Nephron (organoid): ENCODE measurements around the gene GBE1.

ENCODE experiments used
- H3K27ac Mint-ChIP-seq, 3 experiments: 2 replicates each; pipeline ENCODE4 v1.8.0; 2020; ENCODE audit warnings: mixed read lengths in 3 of 3, mild to moderate bottlenecking in 2 of 3, moderate library complexity in 1 of 3
- H3K27me3 Mint-ChIP-seq: 2 replicates; pipeline ENCODE4 v1.8.0; 2021; ENCODE audit warnings: low read depth, mild to moderate bottlenecking, moderate library complexity, mixed read lengths
- H3K36me3 Mint-ChIP-seq: 2 replicates; pipeline ENCODE4 v1.8.0; 2020; ENCODE audit warnings: low read depth, mixed read lengths
- H3K4me1 Mint-ChIP-seq: 2 replicates; pipeline ENCODE4 v1.8.0; 2020; ENCODE audit warnings: mixed read lengths
- H3K4me3 Mint-ChIP-seq, 3 experiments: 2 replicates each; pipeline ENCODE4 v1.8.0; 2020; ENCODE audit warnings: mild to moderate bottlenecking in 3 of 3, mixed read lengths in 3 of 3, moderate library complexity in 2 of 3
- H3K9me3 Mint-ChIP-seq: 2 replicates; pipeline ENCODE4 v1.8.0; 2020; ENCODE audit warnings: mixed read lengths
- TF ChIP-seq, protein P1 (sequence below), 3 experiments: fragments of 200-600 bp; sonication (generic); IDR thresholded peaks; one replicate each; pipeline ENCODE4 v1.5.0; 2021; ENCODE audit warnings: antibody characterized with exemption in 3 of 3; ENCODE audit not compliant: unreplicated experiment in 3 of 3

GBE1 gene

DNA sequence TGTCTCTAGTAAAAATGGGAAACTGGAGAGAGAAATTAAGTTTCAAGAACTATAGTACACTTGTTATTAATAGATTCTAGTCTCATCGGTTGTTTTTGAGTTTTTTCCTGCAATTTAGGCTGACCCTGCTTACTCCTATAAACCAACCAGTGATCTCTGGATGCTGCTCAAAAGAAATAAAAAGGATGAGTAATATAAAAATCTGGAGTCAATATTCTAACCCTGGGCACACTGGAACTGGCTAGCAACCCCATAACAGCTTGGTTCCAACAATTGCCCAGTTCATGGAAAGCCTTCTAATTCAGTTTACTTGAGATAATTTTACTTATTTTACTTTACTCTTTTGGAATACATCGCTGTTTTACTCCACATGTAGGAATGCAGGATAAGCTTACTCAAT lies 211.6 kb downstream of the GBE1 start:
- H3K27me3 Mint-ChIP-seq: no peaks in the 10 kb centered on the region
- H3K9me3 Mint-ChIP-seq: peaks cover 15% of the 10 kb centered on the region
- peaks cover 22% of the 10 kb centered on the region for H3K36me3 Mint-ChIP-seq
- H3K4me3 Mint-ChIP-seq: no peak overlapping the region
- no peak overlapping the region for H3K27ac Mint-ChIP-seq
- TF ChIP-seq, protein P1, sequence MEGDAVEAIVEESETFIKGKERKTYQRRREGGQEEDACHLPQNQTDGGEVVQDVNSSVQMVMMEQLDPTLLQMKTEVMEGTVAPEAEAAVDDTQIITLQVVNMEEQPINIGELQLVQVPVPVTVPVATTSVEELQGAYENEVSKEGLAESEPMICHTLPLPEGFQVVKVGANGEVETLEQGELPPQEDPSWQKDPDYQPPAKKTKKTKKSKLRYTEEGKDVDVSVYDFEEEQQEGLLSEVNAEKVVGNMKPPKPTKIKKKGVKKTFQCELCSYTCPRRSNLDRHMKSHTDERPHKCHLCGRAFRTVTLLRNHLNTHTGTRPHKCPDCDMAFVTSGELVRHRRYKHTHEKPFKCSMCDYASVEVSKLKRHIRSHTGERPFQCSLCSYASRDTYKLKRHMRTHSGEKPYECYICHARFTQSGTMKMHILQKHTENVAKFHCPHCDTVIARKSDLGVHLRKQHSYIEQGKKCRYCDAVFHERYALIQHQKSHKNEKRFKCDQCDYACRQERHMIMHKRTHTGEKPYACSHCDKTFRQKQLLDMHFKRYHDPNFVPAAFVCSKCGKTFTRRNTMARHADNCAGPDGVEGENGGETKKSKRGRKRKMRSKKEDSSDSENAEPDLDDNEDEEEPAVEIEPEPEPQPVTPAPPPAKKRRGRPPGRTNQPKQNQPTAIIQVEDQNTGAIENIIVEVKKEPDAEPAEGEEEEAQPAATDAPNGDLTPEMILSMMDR (IDR thresholded peaks at IDR 0.05; ENCODE audit: unreplicated experiment in 3 of 3): no peak
- peaks cover 3% of the 10 kb centered on the region for H3K4me1 Mint-ChIP-seq

DNA sequence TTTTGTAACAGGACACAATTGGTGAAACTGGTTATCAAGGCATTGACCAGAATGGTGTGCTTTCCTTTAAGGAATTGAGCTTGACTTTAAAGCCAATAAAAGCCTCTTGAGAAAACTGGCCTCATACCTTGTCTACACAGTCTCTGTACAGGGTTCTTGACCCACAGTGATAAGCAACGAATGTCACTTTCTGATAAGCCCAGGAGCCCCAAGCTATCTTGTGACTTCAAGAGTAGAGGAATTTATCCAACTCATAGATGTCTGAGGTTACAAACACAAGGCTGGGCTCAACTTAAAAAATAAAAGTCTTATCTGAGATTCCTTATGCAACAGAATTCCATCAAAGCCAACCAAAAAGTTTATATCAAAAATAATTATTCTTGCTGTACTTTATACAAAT lies 212.1 kb downstream of the GBE1 start:
- no peaks in the 10 kb centered on the region for H3K4me1 Mint-ChIP-seq
- H3K9me3 Mint-ChIP-seq: peaks cover 15% of the 10 kb centered on the region
- TF ChIP-seq, protein P1 (IDR thresholded peaks at IDR 0.05; ENCODE audit: unreplicated experiment in 3 of 3): no peak
- no peaks in the 10 kb centered on the region for H3K27me3 Mint-ChIP-seq
- no peak overlapping the region for H3K27ac Mint-ChIP-seq
- H3K36me3 Mint-ChIP-seq: peaks cover 22% of the 10 kb centered on the region
- no peak overlapping the region for H3K4me3 Mint-ChIP-seq

DNA sequence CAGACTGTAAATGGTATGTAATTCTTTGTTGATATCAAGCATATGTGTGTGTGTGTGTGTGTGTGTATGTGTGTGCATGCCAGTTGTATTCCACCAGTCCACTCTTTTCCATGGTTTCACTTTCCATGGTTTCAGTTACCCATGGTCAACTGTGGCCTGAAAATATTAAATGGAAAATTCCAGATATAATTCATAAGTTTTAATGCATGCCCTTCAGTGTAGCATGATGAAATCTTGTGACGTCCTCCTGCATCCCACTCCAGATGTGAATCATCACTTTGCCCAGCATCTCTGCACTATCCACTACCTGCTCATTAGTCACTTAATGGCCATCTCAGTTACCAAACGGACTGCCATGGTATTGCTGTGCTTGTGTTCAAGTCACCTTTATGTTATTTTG lies 215.9 kb downstream of the GBE1 start:
- H3K4me1 Mint-ChIP-seq: no peaks in the 10 kb centered on the region
- H3K27ac Mint-ChIP-seq: no peak overlapping the region
- H3K9me3 Mint-ChIP-seq: peaks cover 13% of the 10 kb centered on the region
- H3K27me3 Mint-ChIP-seq: no peaks in the 10 kb centered on the region
- TF ChIP-seq, protein P1 (IDR thresholded peaks at IDR 0.05; ENCODE audit: unreplicated experiment in 3 of 3): no peak
- H3K36me3 Mint-ChIP-seq: peaks cover 19% of the 10 kb centered on the region
- no peak overlapping the region for H3K4me3 Mint-ChIP-seq

DNA sequence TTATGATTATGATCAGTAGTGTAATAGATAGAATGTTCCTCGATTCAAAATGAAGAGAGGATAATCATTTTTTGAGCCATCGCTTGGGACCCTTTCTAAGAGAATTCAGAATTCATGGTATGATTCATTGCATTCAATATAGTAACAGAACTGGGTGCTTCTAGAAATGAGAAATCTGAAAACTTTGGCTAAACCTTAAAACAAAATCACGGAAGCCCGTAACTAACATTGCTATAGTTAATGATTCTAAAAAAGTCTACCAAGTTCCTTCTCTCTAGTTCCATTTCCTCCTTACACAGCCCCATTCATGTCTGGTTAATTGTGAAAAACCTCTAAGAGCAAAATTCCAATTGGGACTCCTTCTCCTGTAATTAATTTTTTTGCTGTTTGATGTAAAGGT lies 217.1 kb downstream of the GBE1 start:
- Mint-ChIP-seq H3K9me3 (peaks cover 7% of the 10 kb centered on the region), H3K27me3 (no peaks in the 10 kb centered on the region), H3K27ac (no peak overlapping the region), H3K4me1 (no peaks in the 10 kb centered on the region), H3K36me3 (peaks cover 14% of the 10 kb centered on the region), H3K4me3 (no peak overlapping the region)
- TF ChIP-seq, protein P1 (IDR thresholded peaks at IDR 0.05; ENCODE audit: unreplicated experiment in 3 of 3): no peak

DNA sequence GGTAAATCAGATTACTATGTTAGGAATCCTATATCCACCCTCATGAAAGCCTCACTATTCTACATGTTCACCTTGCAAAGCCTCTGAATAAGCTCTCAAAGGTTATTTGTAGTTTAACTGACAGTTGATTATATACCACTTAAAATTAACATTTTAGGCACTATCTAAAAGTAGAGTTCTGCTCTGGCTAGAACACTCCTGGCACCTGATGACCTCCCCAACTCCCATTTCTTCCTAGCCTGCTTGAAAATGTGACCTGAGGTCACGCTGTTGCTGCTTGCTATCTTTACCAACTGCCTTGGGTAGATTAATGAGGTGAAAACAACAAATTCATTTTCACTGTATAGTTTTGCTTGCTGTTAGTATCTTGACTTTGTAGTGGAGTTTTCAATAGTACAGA lies 220.7 kb downstream of the GBE1 start:
- no peak overlapping the region for H3K4me3 Mint-ChIP-seq
- H3K27ac Mint-ChIP-seq: no peak overlapping the region
- no peaks in the 10 kb centered on the region for H3K27me3 Mint-ChIP-seq
- TF ChIP-seq, protein P1 (IDR thresholded peaks at IDR 0.05; ENCODE audit: unreplicated experiment in 3 of 3): no peak
- no peaks in the 10 kb centered on the region for H3K9me3 Mint-ChIP-seq
- no peaks in the 10 kb centered on the region for H3K36me3 Mint-ChIP-seq
- H3K4me1 Mint-ChIP-seq: no peaks in the 10 kb centered on the region

DNA sequence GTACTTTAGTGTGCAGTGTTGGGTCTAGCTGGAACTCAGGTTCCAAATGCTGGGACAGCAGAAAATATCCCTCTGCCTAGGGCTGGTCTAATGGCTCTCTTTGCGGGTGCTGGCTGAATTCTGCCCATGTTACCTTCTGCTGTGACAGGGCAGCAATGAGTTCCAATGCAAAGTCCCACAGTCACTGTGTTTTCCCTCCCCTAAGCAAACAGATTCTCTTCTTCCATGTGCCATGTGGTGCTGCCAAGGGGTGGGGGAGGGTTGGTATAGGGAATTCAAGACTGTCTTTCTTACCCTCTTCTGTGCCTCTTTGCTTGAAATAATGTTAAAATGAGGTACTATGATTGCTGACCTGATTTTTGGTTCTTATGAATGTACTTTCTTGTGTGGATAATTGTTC lies 229.6 kb downstream of the GBE1 start:
- Mint-ChIP-seq H3K4me3 (no peak overlapping the region), H3K27ac (no peak overlapping the region), H3K9me3 (peaks cover 14% of the 10 kb centered on the region), H3K36me3 (peaks cover 40% of the 10 kb centered on the region), H3K27me3 (no peaks in the 10 kb centered on the region), H3K4me1 (no peaks in the 10 kb centered on the region)
- TF ChIP-seq, protein P1 (IDR thresholded peaks at IDR 0.05; ENCODE audit: unreplicated experiment in 3 of 3): no peak
